GM18867 (cell line): ENCODE measurements around the gene RADIL.

ENCODE experiments used
- ATAC-seq: cut with Tn5 transposase; IDR thresholded peaks from one replicate; pipeline ENCODE4 v1.9.1; 2021; ENCODE audit warnings: mild to moderate bottlenecking, moderate library complexity; ENCODE audit not compliant: unreplicated experiment

Gene RADIL

DNA sequence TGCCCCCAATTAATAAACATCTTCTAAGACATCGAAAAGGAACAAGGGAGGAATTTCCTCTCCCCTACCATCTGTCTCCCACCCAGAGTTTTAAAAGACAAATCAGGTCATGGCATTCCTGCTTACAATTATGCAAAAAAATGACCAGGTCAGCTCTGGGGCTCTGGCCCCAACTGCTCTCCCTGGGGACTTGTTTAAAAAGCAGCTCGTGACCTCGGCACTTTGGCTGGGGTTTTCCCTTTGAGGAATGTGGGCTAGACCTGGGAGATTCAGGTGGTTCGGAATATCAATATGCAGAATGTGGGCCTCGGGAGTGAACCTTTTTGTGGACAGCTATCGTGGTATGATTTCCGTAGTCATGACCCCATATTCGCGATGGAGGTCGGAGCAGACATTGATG is 648 bp upstream of the RADIL start:
- no peak for ATAC-seq

DNA sequence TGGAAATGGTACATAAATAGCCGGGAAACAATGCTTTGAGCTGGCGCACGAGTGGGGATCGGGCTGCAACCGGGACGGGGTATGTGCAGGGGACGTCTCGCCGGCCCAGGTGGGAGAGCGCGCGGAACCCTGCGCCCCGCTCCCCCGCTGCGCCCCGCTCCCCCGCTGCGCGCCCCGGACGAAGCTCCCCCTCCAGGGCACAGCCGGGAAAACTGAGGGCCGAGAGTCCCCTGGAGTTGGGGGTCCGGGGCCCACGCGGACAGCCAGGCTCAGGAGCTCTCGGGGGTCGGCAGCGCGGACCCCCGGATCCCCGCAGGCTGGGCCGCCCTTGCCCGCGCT is 514 bp downstream of the RADIL start:
- no peak for ATAC-seq

DNA sequence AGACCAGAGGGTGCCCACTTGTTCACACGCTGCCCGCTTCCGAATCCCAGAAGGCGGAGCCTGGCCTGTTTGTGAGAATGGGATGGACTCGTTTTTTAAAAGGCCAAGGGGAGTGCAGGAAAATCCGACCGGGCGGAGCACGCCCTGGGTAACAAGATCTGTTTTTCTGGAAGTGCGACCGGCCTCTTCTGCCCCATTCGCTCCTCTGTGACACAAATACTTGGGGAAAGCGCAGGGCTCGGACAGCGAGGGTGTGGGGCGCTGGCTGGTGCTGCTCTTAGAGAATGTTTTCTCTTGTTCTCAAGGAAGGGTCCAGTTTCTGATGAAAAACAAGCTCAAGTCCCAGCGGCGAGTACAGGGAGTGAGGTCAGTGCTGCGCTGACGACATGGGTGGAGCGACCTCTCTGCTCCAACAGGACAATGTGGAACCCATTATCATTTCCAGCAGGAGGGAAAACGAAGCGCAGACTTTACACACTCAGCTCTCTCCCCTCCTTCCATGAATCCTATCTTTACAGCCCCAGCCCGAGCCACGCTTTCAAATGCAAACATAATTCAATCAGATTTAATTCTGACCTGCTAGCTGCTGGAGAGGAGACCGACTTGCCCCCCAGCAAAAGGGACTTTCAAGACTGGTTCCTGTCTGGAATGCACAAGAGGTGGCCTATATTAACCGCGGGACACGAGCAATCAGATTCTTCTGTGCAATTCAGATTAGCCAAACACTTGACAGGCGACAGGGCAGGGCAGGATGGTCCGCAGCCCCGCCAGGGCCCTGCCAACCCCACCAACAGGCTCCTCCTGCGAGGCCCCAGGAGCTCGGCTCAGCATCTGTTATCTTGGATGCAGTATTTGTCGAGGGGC is 1.1 kb downstream of the RADIL start:
- ATAC-seq: no peak

DNA sequence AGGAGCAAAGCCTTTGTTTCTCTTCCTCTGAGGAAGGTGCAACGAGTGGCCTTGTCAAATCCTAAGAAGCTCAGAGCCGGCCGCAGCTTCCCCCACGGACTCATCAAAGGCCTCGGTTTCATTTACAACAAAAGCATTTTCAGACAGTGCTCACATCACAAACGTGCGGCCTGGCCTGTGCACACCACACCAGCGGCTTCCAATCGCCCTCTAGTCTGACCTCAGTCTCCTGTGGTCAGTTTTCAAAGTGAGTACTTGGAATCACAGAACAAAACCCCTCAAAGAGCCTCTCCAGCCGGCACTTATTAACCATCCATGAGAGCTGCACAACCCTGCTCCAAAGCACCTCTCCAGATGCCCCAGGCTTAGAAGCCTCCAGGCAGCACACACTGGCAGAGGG is 3.3 kb downstream of the RADIL start:
- no peak for ATAC-seq

DNA sequence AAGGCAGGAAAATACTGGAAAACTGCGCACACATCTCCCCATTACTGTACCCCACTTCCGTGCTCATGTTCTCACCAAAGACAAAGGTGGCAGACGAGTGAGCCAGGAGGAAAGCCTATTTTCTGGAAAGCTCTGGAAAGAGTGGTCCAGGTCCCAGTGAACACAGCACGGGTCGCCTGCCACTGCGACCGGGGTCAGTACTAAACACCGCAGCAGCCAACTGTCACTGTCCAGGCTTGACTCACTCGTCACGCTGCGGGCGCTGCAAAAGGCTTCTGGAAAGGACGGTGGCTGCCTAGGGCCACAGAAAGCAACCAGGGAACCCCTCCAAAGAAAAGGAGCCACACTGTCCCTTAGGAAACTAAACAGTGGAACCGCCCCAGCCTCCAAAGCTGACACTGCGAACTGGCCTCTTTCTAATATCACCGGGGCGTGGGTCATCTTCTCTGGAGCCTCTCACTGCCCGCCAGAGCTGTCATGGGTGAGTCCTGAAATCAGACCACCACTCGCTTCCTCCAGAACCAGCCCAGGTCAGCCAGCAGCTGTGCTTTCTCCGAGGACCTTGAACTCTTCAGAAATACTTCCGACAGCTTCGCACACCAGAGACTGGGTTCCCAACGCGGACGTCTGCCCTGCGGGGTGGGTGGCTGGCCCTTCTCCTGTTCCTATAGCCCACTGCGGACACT is 4.0 kb downstream of the RADIL start:
- ATAC-seq: no peak

DNA sequence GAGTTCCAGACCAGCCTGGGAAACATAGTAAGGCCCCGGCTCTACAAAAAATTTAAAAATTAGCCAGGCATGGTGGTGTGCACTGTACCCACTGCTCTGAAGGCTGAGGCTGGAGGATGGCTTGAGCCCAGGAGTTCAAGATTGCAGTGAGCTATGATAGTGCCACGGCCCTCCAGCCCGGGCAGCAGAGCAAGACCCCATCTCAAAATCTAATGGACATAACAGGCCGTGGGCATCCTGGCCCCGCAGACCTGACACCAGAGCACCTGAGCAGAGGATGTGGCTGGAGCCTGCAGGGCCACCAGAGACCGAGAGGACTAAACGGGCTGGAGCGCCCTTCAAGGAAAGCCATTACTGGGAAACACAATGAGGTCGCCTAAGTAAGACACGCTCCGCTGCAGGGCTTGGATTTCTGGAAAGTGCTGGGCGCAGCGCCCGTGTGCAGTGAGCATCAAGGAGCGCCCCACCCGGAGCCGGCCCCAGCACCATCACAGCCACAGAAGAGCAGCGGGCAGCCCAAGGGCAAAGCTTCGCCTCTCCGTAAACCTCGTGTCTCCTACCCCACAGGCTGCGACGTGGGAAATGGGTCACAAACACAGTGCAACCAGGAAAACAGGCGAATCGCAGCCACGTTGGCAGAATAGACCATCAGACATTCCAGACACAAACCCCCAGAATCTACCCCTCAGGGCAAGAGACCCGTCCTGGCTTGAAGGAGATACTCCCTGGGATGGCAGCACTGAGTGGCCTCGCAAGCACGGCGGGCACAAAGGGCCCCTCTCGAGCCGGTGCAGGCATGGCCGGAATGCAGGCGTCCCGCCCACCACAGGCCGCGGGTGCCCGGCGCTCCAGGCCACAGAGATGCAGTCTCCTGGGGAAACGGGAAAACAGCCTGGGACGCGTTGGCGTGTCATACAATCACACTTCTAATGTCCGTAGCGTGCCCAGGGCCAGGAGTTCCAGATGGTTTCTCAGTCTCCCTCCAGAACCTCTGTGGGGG is 4.9 kb downstream of the RADIL start:
- no peak for ATAC-seq

DNA sequence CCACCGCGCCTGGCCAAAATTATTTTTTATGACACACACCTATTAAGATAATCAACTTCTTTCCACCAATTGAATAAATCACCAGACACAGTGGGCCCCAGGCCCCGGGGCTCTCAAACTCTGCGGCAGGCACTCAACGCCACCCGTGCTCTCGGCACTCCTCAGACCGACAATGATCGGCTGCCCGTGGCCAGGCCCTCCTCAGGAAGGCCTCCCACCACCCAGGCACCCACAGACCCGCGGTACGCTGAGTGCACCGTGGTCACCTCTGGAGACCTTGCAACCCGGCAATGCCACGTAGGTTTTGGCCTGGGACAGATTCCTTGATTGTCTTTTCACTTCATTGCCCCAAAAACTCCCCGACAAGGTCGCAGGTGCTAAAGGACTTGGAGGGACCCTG is 6.9 kb downstream of the RADIL start:
- no peak for ATAC-seq

DNA sequence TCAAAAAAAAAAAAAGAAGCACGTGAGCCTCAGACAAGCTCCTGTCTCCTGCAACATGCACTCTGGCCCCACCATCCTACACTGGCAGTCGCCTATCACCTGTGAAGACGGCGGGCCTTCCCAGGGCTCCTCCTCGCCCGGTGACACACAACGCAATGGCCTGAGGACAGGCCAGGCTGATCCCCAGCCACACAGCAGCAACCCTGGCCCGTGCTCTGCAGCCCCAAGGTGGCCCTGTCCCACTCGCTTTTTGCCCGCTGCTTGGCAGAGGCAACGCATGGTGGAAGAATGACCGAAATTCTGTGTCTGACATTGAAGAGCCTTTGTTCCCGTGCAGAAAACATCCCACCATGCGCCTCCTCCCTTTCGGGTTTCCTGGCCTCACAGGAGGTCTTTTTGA is 8.1 kb downstream of the RADIL start:
- no peak for ATAC-seq

DNA sequence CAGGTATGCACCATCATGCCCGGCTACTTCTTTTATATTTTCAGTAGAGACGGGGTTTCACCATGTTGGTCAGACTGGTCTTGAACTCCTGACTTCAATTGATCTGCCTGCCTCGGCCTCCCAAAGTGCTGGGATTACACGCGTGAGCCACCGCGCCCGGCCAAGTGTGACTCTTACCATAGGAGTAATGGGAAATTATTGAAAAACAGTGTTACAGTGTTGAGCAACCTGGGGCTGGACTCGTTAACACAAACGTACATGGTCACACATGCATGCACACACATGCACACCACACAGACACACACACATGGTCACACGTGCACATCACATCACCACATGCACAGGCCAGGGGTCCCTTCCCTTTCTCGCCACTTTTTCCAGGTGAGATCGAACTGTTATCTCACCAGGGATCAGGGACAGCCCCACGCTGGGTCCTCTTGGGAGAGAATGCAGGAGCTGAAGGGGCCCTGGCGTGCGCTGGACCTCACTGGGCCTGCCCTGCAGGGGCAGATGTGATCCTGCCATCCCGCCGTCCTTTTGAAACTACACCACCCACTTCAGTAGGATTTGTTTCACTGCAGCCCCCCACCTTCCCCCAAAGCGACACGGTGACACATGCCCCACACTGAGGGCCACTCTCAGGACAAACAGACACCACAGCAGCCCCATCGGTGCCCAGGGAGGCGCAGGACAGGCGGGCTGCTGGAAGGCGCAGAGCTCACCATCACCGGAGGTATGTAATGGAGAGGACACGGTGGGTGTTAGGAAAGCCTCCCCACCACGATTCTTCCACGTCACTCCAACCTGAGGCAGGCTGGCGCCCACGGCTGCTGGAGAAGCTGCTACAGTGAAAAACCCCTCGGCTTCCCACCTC is 10.2 kb downstream of the RADIL start:
- ATAC-seq: no peak

DNA sequence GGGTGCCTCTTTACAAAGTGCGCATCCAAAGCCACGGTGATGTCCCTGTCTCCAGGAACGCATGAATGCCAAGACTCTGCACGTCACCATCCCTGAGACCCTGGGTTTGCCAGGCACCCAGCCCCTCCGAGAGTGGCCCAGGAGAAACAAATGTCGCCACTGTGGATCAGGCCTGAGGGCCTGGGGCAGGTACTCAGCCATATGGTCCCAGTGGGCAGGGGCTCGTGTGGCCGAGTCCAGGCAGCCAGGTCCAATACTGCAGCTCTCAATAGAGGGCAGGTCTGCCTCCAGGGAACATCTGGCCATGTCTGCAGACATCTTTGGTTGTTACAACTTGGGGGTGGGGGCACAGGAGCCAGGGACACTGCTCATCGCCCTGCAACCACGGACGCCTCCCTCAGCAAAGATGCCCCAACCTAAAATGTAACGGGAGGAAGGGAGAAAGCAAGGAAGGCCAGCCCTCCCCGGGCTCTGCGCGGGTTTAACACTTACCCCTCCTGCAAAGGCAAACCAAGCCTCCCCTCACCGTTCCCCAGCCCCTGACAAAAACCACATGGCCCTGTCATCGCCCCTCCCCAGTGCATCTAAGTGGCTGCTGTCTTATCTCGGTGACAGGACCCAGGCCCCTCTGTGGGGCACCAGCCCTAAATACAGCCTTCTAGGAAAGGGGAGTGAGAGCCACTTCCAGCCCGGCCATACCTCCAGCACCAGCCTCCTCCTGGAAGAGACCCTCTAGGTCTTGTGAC is 11.4 kb downstream of the RADIL start:
- no peak for ATAC-seq

DNA sequence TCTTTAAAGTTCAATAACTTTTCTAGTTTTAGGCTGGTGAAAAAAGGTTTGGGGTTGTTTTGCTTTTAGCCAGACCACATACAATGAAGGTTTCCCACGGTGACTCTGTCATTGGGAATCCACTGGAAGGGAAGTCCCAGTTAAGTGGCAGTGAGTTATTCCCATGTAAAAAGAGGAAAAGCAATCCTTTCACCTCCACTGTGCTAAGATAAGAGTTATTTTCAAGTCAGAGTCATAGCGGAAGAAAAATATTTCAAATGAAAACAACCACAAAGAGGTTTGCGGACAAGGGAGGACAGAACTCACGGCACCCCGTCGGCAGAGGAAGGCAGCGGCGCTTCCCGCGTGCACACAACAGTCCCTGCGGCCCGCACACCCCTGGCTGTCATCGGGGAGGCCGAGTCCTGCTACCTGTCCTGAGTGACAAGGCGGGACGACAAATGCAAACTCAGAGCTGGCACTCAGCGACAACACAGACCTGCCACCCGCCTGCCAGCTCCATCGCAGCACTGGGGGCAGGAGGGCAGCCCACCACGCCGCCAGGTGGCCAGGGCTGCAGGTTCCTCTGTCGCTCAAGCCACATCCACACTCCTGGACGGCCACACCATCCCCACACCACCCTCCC is 12.3 kb downstream of the RADIL start:
- no peak for ATAC-seq

DNA sequence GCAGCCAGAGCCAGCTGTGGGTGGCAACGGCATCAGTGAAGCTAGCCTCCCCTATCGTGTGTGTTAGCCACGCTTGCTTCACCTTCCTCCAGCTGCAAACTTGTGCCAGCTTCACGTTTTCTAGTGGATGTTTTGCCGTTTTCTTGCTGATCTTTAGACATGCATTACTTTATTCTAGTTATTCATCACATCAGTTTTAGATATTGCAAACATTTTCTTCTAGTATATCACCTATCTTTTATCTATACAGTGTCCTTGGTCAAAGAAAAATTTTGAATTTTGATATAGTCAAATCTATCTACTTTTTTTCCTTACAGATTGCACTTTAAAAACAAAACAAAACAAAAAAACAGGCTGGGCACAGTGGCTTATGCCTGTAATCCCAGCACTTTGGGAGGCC is 15.0 kb downstream of the RADIL start:
- no peak for ATAC-seq

DNA sequence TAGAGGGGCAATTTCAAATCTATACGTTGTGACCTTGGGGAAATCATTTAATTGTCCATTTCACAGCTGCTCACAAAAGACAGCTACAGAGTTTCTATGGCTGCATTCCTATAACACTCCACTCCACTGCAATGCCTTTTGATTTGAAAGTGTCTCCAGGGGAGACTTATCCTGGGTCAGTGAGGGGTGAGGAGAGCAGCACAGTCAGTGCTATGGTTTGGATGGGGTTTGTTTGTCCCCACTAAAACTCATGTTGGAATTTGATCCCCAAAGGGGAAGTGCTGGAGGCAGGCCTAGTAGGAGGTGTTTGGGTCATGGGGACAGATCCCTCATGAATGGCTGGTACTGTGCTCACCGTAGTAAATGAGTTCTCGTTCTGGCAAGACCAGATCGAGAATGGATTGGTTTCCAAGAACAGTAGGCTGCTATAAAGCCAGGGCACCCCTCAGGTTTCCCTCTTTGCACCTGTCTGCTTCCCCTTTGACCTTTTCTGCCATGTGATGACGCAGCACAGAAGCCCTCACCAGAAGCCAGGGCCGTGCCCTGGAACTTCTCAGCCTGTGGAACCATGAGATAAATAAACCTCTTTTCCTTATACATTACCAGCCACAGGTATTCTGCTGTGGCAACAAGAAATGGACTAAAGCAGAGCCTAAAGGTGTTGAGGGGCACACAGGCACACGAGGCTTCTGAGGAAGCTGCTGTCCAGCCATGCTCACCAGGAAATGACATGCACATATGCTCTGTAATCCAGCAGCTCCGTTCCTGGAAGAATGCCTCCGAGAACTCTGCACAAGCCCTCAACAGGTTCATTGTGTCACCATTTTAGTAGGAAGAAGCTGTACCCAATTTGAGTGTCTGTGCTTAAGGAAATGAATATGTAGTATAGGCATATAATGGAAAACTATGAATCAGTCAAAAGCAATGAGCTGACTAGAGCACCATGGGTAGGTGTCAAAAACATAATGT is 16.7 kb downstream of the RADIL start:
- no peak for ATAC-seq

DNA sequence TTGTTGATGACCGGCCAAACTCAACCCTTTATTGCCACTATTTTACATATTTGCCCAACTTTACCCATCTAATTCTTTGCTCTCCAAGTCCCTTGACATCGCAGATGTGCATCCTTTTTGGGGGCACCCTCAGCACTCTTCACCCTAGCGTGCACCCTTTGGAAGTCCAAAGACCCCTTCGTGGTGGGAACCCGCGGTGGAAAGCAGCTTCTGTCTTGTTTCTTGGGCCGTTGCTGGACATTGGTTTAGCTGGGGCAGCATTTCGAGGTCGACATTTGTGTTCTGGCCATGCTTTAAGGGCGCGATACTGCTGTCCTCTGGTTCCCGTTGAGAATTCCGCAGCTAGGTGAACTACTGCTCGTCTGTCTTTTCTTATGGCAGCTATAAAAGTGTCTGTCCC is 21.4 kb downstream of the RADIL start:
- ATAC-seq: no peak

DNA sequence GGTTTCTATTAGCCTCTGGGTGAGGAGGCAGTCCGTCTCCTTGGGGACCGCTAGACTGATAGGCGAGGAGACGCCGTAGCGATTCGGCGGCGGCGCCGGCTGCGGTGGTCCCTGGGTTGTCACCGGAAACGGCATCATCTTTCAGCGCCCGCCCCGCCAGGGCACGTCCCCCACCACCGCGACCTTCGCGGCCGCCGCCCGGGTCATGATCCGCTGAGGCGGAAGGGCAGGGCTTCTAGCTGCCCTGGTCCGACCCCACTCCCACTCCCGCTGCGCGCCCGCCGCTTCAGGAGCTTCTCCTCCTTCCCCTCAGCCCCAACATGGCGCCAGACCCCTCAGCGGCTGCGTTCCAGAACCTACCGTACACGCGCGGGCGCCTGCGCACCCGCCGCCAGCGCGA is 21.8 kb downstream of the RADIL start, which contains the start of gene PAPOLB:
Gene PAPOLB (minus strand): TSS at position 358 of the 400 bp plus-strand sequence. CDS start 220 bp downstream, at position 138.
- peak; percentile 39 for ATAC-seq

DNA sequence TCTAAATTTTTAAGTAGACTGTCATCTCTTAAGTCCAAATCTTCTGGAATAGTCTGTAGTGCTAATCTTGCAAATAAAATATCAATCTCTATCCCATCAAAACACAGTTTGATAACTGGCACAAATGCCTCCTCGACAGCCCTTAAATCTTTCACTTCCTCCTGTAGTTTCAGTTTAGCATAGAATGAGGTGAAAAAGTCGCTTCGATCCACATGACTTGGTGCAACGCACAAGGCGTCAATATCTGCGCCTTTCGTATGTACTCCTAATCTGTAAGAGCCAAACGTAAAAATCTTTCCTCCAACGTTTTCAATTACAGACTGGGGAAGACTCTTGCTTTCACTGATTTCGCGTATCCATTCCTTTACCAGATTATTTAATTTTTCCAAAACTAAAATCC is 22.3 kb downstream of the RADIL start:
- ATAC-seq: peak; percentile 51

DNA sequence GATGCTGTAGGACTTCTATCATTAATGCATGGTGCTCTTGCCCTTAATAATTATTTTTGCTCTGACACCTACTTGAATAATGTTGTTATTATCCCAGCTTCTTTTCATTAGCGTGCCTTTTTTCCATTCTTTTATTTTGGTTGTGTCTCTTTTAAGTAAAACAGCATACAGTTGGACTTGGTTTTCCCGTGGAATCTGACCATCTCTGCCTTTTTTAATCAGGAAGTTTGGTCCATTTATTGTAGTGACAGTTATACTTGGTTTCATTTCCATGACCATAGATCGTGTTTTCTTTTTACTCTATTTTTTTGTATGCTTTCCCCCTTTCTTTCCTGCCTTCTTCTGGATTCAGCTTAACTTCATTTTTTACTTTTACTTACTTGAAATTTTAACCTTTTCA is 26.3 kb downstream of the RADIL start:
- no peak for ATAC-seq
